Astrocyte (in vitro differentiated cells and primary cell): ENCODE measurements around the gene SMO. TPM values are rescaled to one million over a fixed set of nuclear protein-coding genes. Genes with fewer than 3 reads are reported as not detected.

Experiments
- DNase-seq: peaks from one replicate; pipeline ENCODE4 v3.0.0-alpha.2; 2010; ENCODE audit warnings: low read depth
- FAIRE-seq: peaks from 2 replicates; lab custom pipeline; 2011; peaks lifted over from hg19 to GRCh38; lab: Jason Lieb, UNC
- H2AFZ ChIP-seq: 2 replicates; pipeline ENCODE4 v1.6.0; 2012; ENCODE audit warnings: low read depth, low read length, inconsistent platforms
- H3K27ac ChIP-seq: 2 replicates; pipeline ENCODE4 v1.5.1; 2011; ENCODE audit warnings: low read depth, low read length, inconsistent platforms
- H3K27me3 ChIP-seq: 2 replicates; pipeline ENCODE4 v1.6.0; 2011; ENCODE audit warnings: low read length, inconsistent platforms; ENCODE audit not compliant: insufficient read depth
- H3K36me3 ChIP-seq: 2 replicates; pipeline ENCODE4 v1.5.1; 2011; ENCODE audit warnings: low read length, inconsistent platforms; ENCODE audit not compliant: insufficient read depth
- H3K4me1 ChIP-seq: 2 replicates; pipeline ENCODE4 v1.5.1; 2011; ENCODE audit warnings: low read length, inconsistent platforms; ENCODE audit not compliant: insufficient read depth
- H3K4me2 ChIP-seq: 2 replicates; pipeline ENCODE4 v1.6.0; 2012; ENCODE audit warnings: low read length, inconsistent platforms
- H3K4me3 ChIP-seq: 2 replicates; pipeline ENCODE4 v1.5.1; 2011; ENCODE audit warnings: low read depth, mild to moderate bottlenecking, low read length, inconsistent platforms; ENCODE audit not compliant: insufficient read depth
- H3K79me2 ChIP-seq: 2 replicates; pipeline ENCODE4 v1.6.0; 2012; ENCODE audit warnings: mild to moderate bottlenecking, low read length, inconsistent platforms; ENCODE audit not compliant: insufficient read depth
- H3K9ac ChIP-seq: 2 replicates; pipeline ENCODE4 v1.6.0; 2012; ENCODE audit warnings: mild to moderate bottlenecking, low read length, inconsistent platforms
- H3K9me3 ChIP-seq: 2 replicates; pipeline ENCODE4 v1.5.1; 2012; ENCODE audit warnings: low read depth, mild to moderate bottlenecking, low read length, inconsistent platforms; ENCODE audit not compliant: insufficient read depth
- H4K20me1 ChIP-seq: 2 replicates; pipeline ENCODE4 v1.6.0; 2012; ENCODE audit warnings: low read length, inconsistent platforms; ENCODE audit not compliant: insufficient read depth
- H3K27ac Mint-ChIP-seq: one replicate; pipeline ENCODE4 v1.8.0; 2021; ENCODE audit warnings: mild to moderate bottlenecking, mixed read lengths; ENCODE audit not compliant: unreplicated experiment
- H3K27me3 Mint-ChIP-seq: one replicate; pipeline ENCODE4 v1.8.0; 2021; ENCODE audit warnings: low read depth, mixed read lengths; ENCODE audit not compliant: unreplicated experiment
- H3K36me3 Mint-ChIP-seq: one replicate; pipeline ENCODE4 v1.8.0; 2021; ENCODE audit warnings: low read depth, mixed read lengths; ENCODE audit not compliant: unreplicated experiment
- H3K4me1 Mint-ChIP-seq: one replicate; pipeline ENCODE4 v1.8.0; 2021; ENCODE audit warnings: low read depth, mixed read lengths; ENCODE audit not compliant: unreplicated experiment
- H3K4me3 Mint-ChIP-seq: one replicate; pipeline ENCODE4 v1.8.0; 2021; ENCODE audit warnings: mild to moderate bottlenecking, moderate library complexity, mixed read lengths; ENCODE audit not compliant: unreplicated experiment
- H3K9me3 Mint-ChIP-seq: one replicate; pipeline ENCODE4 v1.8.0; 2021; ENCODE audit warnings: mild to moderate bottlenecking, mixed read lengths; ENCODE audit not compliant: unreplicated experiment
- EZH2 ChIP-seq: IDR thresholded peaks from 2 replicates; pipeline ENCODE4 v1.6.1; 2012; ENCODE audit warnings: mild to moderate bottlenecking, low read length, inconsistent platforms; ENCODE audit not compliant: insufficient read depth
- total RNA-seq: library from RNA; stranded (reverse); gene quantifications from 2 replicates; pipeline ENCODE4 v1.2.1, GENCODE V29; 2021
- TF ChIP-seq, protein P1 (sequence below): IDR thresholded peaks from 2 replicates; pipeline ENCODE4 v1.5.1; 2011; ENCODE audit warnings: low read depth, mild to moderate bottlenecking, inconsistent platforms, low read length, moderate library complexity; ENCODE audit not compliant: insufficient read depth

The SMO gene
- total RNA-seq, 1 donor from 2014 or later = 20.0 TPM

DNA sequence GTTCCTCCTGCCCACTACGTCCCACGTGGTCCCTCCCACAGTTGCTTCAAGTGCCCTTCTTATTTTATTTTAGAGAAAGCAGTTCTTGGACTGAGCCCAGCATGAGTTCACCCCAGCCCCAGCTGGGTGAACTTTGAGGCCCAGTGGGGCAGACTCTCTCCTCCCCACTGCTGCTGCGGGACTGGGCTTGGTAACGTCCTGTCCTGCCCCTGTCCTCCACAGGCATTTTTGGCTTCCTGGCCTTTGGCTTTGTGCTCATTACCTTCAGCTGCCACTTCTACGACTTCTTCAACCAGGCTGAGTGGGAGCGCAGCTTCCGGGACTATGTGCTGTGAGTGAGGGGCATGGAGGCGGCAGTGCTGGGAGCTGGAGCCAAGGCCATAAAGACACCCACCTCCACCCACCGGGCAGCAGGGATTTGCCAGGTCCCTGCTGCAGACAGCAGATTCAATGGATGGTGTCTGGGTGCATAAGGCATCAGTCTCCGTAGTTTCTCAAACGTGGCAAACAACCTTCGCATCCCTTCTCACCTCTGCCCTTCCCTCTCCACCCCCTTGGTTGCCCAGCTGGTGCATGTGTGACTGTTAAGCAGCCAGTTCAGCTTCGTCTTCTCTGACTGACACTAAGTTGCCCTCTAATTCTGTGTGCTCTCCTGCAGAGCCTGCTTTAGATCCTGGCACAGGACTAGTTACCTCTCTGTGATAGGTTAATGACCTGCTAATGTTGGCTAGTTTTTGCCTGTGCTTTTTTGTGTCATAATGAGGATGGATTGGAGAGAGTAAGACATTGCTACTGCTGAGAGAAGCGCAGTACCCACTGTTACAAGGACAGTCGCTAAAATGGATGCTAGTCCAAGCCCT lies 20.9 kb downstream of the SMO start:
- H3K27ac Mint-ChIP-seq = no peak overlapping the region
- FAIRE-seq = no peak

GRCh38 chr7:129210256-129210988 lies 22.0 kb downstream of the SMO start:
- Histone ChIP-seq H3K27ac (no peak overlapping the region), H4K20me1 (no peaks in the 10 kb centered on the region), H3K9ac (no peak overlapping the region), H3K9me3 (no peaks in the 10 kb centered on the region), H3K4me3 (no peak overlapping the region), H3K36me3 (no peaks in the 10 kb centered on the region), H3K4me2 (no peak overlapping the region), H3K79me2 (no peaks in the 10 kb centered on the region), H3K4me1 (no peaks in the 10 kb centered on the region), H3K27me3 (no peaks in the 10 kb centered on the region), H2AFZ (no peak overlapping the region)
- Mint-ChIP-seq H3K27ac (no peak overlapping the region), H3K36me3 (peaks cover 10% of the 10 kb centered on the region), H3K4me1 (no peaks in the 10 kb centered on the region), H3K9me3 (no peaks in the 10 kb centered on the region), H3K4me3 (no peak overlapping the region), H3K27me3 (no peaks in the 10 kb centered on the region)
- TF ChIP-seq, protein P1, sequence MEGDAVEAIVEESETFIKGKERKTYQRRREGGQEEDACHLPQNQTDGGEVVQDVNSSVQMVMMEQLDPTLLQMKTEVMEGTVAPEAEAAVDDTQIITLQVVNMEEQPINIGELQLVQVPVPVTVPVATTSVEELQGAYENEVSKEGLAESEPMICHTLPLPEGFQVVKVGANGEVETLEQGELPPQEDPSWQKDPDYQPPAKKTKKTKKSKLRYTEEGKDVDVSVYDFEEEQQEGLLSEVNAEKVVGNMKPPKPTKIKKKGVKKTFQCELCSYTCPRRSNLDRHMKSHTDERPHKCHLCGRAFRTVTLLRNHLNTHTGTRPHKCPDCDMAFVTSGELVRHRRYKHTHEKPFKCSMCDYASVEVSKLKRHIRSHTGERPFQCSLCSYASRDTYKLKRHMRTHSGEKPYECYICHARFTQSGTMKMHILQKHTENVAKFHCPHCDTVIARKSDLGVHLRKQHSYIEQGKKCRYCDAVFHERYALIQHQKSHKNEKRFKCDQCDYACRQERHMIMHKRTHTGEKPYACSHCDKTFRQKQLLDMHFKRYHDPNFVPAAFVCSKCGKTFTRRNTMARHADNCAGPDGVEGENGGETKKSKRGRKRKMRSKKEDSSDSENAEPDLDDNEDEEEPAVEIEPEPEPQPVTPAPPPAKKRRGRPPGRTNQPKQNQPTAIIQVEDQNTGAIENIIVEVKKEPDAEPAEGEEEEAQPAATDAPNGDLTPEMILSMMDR = peak; percentile 46
- no peak for TF ChIP-seq EZH2
- FAIRE-seq = no peak
- no peak for DNase-seq

More for the DNA sequence above, 20.9 kb downstream of the SMO start:
- Histone ChIP-seq H3K27ac (no peak overlapping the region), H3K27me3 (no peaks in the 10 kb centered on the region), H3K4me3 (no peak overlapping the region), H2AFZ (no peak overlapping the region), H3K9ac (no peak overlapping the region), H4K20me1 (no peaks in the 10 kb centered on the region), H3K4me1 (no peaks in the 10 kb centered on the region), H3K4me2 (no peak overlapping the region), H3K9me3 (no peaks in the 10 kb centered on the region), H3K79me2 (no peaks in the 10 kb centered on the region), H3K36me3 (no peaks in the 10 kb centered on the region)
- Mint-ChIP-seq H3K4me3 (no peak overlapping the region), H3K4me1 (no peaks in the 10 kb centered on the region), H3K27me3 (no peaks in the 10 kb centered on the region), H3K9me3 (no peaks in the 10 kb centered on the region), H3K36me3 (peaks cover 10% of the 10 kb centered on the region)
- TF ChIP-seq, protein P1 = no peak
- TF ChIP-seq EZH2 = no peak
- DNase-seq = no peak
